Heart left ventricle (tissue), 16 donors: ENCODE results near the gene RELA. TPM values are rescaled to one million over a fixed set of nuclear protein-coding genes. Genes with fewer than 3 reads are reported as not detected.

Experiments used
- ATAC-seq, 4 donors: fragments of 200-7000 bp; cut with Tn5 transposase; one replicate each; pipeline ENCODE4 v1.9.1; 2020 to 2022; ENCODE audit warnings: moderate library complexity in 4 of 4, mild to moderate bottlenecking in 3 of 4, moderate number of reproducible peaks in 1 of 4
- DNase-seq, 5 donors: peaks; one replicate each; pipeline ENCODE4 v3.0.0-alpha.2; 2020
- H3K27ac ChIP-seq, 12 donors: fragments of 200-600 bp; sonication (generic) in 4 of 12; one replicate each; pipeline versions ENCODE4 v1.5.0 to v1.8.0; 2016 to 2022; ENCODE audit warnings: mild to moderate bottlenecking in 2 of 12
- H3K27me3 ChIP-seq, 9 donors: fragments of 200-600 bp; sonication (generic) in 2 of 9; one replicate each; pipeline versions ENCODE4 v1.5.1 to v1.8.0; 2016 to 2022; ENCODE audit warnings: mild to moderate bottlenecking in 3 of 9
- H3K36me3 ChIP-seq, 9 donors: fragments of 200-600 bp; sonication (generic) in 2 of 9; one replicate each; pipeline versions ENCODE4 v1.5.0 to v1.8.0; 2018 to 2022; ENCODE audit warnings: mild to moderate bottlenecking in 2 of 9
- H3K4me1 ChIP-seq, 12 donors: fragments of 200-600 bp; sonication (generic) in 4 of 12; one replicate each; pipeline versions ENCODE4 v1.5.0 to v1.8.0; 2016 to 2022; ENCODE audit warnings: mild to moderate bottlenecking in 3 of 12
- H3K4me3 ChIP-seq, 12 donors: fragments of 200-600 bp; sonication (generic) in 4 of 12; one replicate each; pipeline versions ENCODE4 v1.5.0 to v1.8.0; 2017 to 2022; ENCODE audit warnings: mild to moderate bottlenecking in 9 of 12, moderate library complexity in 4 of 12
- H3K9me3 ChIP-seq, 12 donors: fragments of 200-600 bp; sonication (generic) in 4 of 12; one replicate each; pipeline versions ENCODE4 v1.5.0 to v1.8.0; 2016 to 2022; ENCODE audit warnings: mild to moderate bottlenecking in 1 of 12
- CTCF ChIP-seq, 12 donors: fragments of 200-600 bp; sonication (generic) in 4 of 12; IDR thresholded peaks; one replicate each; pipeline versions ENCODE4 v1.5.0 to v1.8.0; 2018 to 2022; ENCODE audit warnings: antibody characterized with exemption in 12 of 12, mild to moderate bottlenecking in 5 of 12
- POLR2A ChIP-seq, 2 donors: fragments of 450-650 bp; IDR thresholded peaks; one replicate each; pipeline ENCODE4 v1.6.1; 2017; ENCODE audit warnings: antibody characterized with exemption in 2 of 2, mild to moderate bottlenecking in 2 of 2, moderate library complexity in 2 of 2
- WGBS, 4 donors: extraction: QIAGEN DNeasy Blood & Tissue Kit in 2 of 4; methylation state at CpG; one replicate each; pipeline versions ENCODE4 v1.1.5 to v1.1.7; 2013 to 2018; 5-methylcytosine and 5-hydroxymethylcytosine counted together
- intact Hi-C, 10 donors: fragments of 100-400 bp; cut with DNase I; formaldehyde crosslinking; loops; one replicate each; pipeline versions ENCODE4 v1.11.1 to v1.14.2; 2022
- polyA plus RNA-seq, 2 donors: library from polyadenylated mRNA; stranded (reverse); fragments of 200-250 nt; gene quantifications; one replicate each; pipeline ENCODE4 v1.2.3, GENCODE V29; 2013
- total RNA-seq, 9 donors: library from RNA; depleted of rRNA in 2 of 9; stranded (reverse); fragments of >200 nt in 2 of 9; fragmentation: NEBNext Ultra II Directional in 3 of 9; extraction: Animal tissue kit (Norgen Biotek cat#: 25700) in 3 of 9; gene quantifications; one replicate each; pipeline versions ENCODE4 v1.1.0 to v1.2.4, GENCODE V29; 2016 to 2023
- donor health status: ischemic (EF 13 %, LVEDD 7.1; RV severe dilation, severe dysfunction).
- donor health status: healthy with polysubstance abuse.
- donor health status: DM: no; HTN: yes; CAD: no.
- donor health status: DM: no; HTN: no; CAD: no.
- donor health status: ischemic (EF 25% LVEDD 6.9; RV normal size, moderate dysfunction).
- donor health status: ischemic (EF 25% LVEDD 5.7; RV mildly dilated, moderate dysfunction).
- donor health status: healthy.
- donor health status: DM: yes; HTN: yes; CAD: no.
- donor health status: ischemic (EF 35%, LVEDD 5.7; RV mildly dilated, moderate dysfunction).
- donor health status: nonischemic (EF 11% LVEDD 7.7; RV severe dilation, severe dysfunction).
- donor health status: DM: yes; HTN: yes; CAD: no.
- donor health status: PGD.
- donor health status: ischemic (EF 29% LVEDD 5.4; RV normal size, mild dysfunction).
- donor health status: nonischemic (EF 23%, LVEDD 6.1; RV moderate dilation, normal function).

The RELA gene
- total and polyA plus RNA-seq, 11 donors = 22.2 to 86.4 (median 42.3) TPM

DNA sequence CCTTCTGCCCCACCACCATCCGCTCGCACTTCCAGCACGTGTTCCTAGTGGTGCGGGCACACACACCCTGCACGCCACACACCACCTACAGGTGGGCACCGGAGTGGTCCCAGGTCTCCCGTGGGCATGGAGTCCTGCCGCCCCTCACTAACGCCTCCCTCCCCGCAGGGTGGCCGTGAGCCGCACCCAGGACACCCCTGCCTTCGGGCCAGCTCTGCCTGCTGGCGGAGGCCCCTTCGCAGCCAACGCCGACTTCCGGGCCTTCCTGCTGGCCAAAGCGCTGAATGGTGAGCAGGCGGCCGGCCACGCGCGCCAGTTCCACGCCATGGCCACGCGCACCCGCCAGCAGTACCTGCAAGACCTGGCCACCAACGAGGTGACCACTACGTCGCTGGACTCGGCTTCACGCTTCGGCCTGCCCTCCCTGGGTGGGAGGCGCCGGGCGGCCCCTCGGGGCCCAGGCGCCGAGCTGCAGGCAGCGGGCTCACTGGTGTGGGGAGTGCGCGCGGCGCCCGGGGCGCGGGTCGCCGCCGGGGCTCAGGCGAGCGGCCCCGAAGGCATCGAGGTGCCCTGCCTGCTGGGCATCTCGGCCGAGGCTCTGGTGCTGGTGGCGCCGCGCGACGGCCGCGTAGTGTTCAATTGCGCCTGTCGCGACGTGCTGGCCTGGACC lies 16.3 kb downstream of the RELA start:
- Histone ChIP-seq H3K27ac (no peak overlapping the region), H3K27me3 (peaks cover 0 to 12% (median 0%) of the 10 kb centered on the region in 9 donors), H3K4me3 (no peak overlapping the region), H3K4me1 (peaks cover 0 to 47% (median 18%) of the 10 kb centered on the region in 12 donors), H3K36me3 (peaks cover 0 to 94% (median 77%) of the 10 kb centered on the region in 9 donors), H3K9me3 (no peaks in the 10 kb centered on the region)
- WGBS, 4 donors = 79 to 90% (median 86%) methylated on average over 32 to 68 of the region's 68 CpGs
- ATAC-seq = no peak
- DNase-seq = peak in 2 of 5 donors; percentile 15 to 22
- no peak for TF ChIP-seq POLR2A (IDR thresholded peaks at IDR 0.05)
- TF ChIP-seq CTCF (IDR thresholded peaks at IDR 0.05) = no peak
- intact Hi-C loops = no loop called here

DNA sequence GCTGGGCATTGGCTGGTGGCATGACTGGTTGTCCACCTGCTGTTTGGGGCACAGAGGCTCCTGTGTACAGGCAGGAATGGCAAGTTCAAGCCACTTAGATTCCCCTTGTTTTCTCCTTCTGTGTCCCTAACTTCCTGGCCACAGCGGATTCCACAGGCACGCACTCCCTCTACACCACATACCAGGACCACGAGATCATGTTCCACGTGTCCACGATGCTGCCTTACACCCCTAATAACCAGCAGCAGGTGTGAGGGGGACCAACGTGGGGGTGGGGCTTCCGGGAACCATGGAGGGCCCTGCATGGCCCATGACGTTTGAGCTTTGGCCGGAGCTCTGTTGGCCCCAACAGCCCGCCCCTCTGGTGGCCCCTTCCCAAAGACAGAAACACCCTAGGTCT lies 17.0 kb downstream of the RELA start:
- Histone ChIP-seq H3K36me3 (peaks cover 0 to 94% (median 79%) of the 10 kb centered on the region in 9 donors), H3K4me1 (peaks cover 0 to 47% (median 18%) of the 10 kb centered on the region in 12 donors), H3K27ac (no peak overlapping the region), H3K4me3 (no peak overlapping the region), H3K9me3 (no peaks in the 10 kb centered on the region), H3K27me3 (peaks cover 0 to 12% (median 0%) of the 10 kb centered on the region in 9 donors)
- WGBS, 4 donors = 63 to 72% (median 68%) methylated on average over 5 to 10 of the region's 10 CpGs
- intact Hi-C loops = no loop called here
- no peak for TF ChIP-seq CTCF (IDR thresholded peaks at IDR 0.05)
- TF ChIP-seq POLR2A (IDR thresholded peaks at IDR 0.05) = no peak
- ATAC-seq (no peak), DNase-seq (no peak)

DNA sequence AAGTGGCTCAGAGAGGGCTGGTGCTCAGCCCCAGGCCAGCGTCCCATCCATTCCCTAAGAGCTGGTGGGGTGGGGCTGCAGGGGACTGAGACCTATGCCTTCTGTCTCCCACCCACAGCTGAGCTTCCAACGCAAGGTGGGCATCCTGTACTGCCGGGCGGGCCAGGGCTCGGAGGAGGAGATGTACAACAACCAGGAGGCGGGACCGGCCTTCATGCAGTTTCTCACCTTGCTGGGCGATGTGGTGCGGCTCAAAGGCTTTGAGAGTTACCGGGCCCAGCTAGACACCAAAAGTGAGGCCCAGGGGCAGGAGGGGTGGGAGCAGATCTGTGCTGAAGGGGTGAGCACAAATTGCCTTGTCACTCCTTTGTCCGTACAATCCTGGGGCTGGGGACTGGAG lies 17.9 kb downstream of the RELA start:
- 85 to 95% (median 89%) methylated on average over 10 to 11 of the region's 11 CpGs for WGBS, 4 donors
- H3K4me1 ChIP-seq = peaks cover 0 to 47% (median 22%) of the 10 kb centered on the region in 12 donors
- H3K27ac ChIP-seq = no peak overlapping the region
- H3K27me3 ChIP-seq = peaks cover 0 to 12% (median 0%) of the 10 kb centered on the region in 9 donors
- intact Hi-C loops = no loop called here
- no peak for TF ChIP-seq POLR2A (IDR thresholded peaks at IDR 0.05)
- TF ChIP-seq CTCF (IDR thresholded peaks at IDR 0.05) = no peak
- no peak for DNase-seq
- H3K9me3 ChIP-seq = no peaks in the 10 kb centered on the region
- ATAC-seq = no peak
- H3K4me3 ChIP-seq = no peak overlapping the region
- H3K36me3 ChIP-seq = peaks cover 0 to 88% (median 71%) of the 10 kb centered on the region in 9 donors

DNA sequence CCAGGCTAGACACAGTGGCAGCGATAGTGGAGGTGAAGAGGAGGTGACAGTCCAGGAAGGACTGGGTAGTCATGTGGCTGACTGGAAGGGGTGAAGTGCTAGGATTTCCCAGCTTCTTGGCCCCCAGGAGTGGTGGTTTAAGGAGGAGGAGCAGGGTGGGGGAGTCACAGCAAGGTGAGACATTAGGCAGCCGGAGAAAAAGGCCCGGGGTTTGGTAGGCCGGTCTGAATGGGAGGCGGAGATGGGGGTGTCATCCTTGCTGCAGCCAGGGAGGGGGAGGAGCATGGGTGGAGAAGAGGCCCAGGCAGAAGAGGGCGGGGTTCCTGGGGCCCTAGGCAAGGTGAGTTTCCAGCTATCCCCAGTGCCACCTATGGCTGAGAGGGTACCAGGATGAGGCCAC lies 18.7 kb downstream of the RELA start:
- DNase-seq = no peak
- 75 to 80% (median 78%) methylated on average over 6 of the region's 6 CpGs for WGBS, 4 donors
- no peak for ATAC-seq
- H3K4me3 ChIP-seq = no peak overlapping the region
- no peak overlapping the region for H3K27ac ChIP-seq
- H3K36me3 ChIP-seq = peaks cover 0 to 83% (median 62%) of the 10 kb centered on the region in 9 donors
- peaks cover 0 to 12% (median 0%) of the 10 kb centered on the region in 9 donors for H3K27me3 ChIP-seq
- no peaks in the 10 kb centered on the region for H3K9me3 ChIP-seq
- intact Hi-C loops = no loop called here
- H3K4me1 ChIP-seq = peaks cover 0 to 48% (median 28%) of the 10 kb centered on the region in 12 donors
- TF ChIP-seq CTCF (IDR thresholded peaks at IDR 0.05) (no peak), POLR2A (IDR thresholded peaks at IDR 0.05) (no peak)
